Sciatic nerve (tissue), 2 donors: Measurements from ENCODE around the gene AUH. TPM values are rescaled to one million over a fixed set of nuclear protein-coding genes. Genes with fewer than 3 reads are reported as not detected.
A peak's percentile ranks its signal among the peaks of the same experiment; 100 is the strongest.
"Not testable (repeated sequence)": the region's sequence is repeated elsewhere in the genome, so short reads cannot be mapped to it uniquely, and the experiment has no call there.

Source experiments
- ATAC-seq: fragments of 200-7000 bp; cut with Tn5 transposase; one replicate; pipeline ENCODE4 v1.9.1; 2020; ENCODE audit warnings: mild to moderate bottlenecking, moderate library complexity
- DNase-seq: peaks from one replicate; pipeline ENCODE4 v3.0.0-alpha.2; 2020; ENCODE audit warnings: low spot score
- intact Hi-C: fragments of 100-400 bp; cut with DNase I; formaldehyde crosslinking; loops from one replicate; pipeline ENCODE4 v1.14.2; 2022
- total RNA-seq: library from RNA; stranded (reverse); fragmentation: NEBNext Ultra II Directional; extraction: Animal tissue kit (Norgen Biotek cat#: 25700); gene quantifications from one replicate; pipeline ENCODE4 v1.2.1, GENCODE V29; 2021
- donor health status: DM: no; HTN: no; CAD: no.
- donor health status: DM: no; HTN: no; CAD: no.

AUH gene
- total RNA-seq, 1 donor from 2014 or later, result 28.7 TPM

DNA sequence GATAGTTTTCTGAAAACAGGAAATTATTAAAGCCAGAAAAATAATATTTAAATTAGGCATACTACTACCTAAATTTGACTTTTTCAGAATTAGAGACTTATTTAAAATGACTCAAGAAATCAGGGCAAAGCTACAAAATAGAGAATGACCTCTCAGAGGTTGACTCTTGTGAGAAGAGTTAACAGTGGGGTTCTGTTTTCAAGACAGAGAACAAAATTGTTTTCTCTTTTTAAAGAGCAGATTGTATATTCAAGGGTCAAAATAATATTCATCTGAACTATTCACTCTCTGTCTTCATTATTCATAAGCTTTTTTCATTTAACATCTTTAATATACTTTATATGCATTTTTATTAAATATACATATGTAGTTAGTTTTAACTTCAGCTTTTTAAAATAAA, 21.9 kb upstream of the AUH start:
- no peak for DNase-seq
- ATAC-seq, result no peak
- intact Hi-C loops, result no loop called here

DNA sequence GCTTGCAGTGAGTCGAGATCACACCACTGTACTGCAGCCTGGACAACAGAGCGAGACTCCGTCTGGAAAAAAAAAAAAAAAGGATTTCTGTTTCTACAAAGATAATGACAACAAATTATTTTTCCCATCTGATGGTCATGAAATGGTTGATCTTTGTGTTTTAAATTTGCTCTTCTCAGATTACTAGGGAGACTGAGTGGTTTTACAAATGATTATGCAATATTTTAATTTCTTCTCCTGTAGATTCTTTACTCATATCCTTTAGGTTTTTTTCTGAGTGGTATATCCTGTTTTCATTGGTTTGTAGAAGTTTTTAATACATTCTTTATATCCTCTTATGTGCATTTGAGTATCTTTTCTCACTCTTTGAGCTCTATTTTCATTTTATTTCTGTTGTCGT, 20.6 kb upstream of the AUH start:
- DNase-seq (no peak), ATAC-seq (no peak)
- intact Hi-C loops, result no loop called here

DNA sequence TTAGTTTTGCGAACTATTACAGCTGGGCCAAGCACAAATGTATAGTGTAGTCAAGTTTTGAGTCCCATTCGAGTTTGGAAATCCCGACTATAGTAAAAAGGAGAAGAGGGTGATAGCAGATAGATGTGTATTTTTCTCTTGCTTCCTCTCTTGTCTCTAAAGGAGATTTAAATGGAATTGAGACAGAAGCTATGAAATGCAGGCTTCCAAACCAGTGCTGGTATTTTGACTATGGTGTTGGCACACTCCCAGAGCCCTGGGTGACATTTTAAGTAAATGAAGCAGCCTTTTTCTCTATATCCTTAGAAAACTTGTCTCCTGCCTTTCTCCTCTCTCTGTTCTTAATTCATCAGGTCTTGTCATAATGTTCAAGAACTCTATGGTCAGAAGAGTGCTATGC, 17.7 kb upstream of the AUH start:
- no peak for DNase-seq
- ATAC-seq, result no peak
- intact Hi-C loops, result no loop called here

DNA sequence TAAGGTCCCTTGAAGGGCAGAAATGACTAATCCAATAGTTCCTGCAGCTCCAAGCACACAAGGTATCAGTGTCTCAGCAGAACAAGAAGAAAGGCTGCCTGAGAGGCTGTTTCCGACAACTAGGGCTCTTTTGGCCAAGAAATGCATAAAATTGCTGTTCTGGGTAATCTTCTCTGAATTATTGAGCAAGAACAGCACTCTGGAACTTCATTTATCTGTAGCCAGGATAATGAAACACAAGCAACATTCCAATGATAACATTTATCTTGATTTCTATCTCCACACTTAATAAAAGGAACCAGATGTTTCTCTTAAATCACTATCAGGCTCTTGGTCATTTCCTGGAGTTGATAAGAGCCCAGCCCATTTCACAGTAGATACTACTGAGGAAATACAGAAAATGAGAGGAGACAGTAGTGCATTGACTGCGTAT, 17.0 kb upstream of the AUH start:
- intact Hi-C loops, result no loop called here
- DNase-seq (no peak), ATAC-seq (peak; percentile 92)

DNA sequence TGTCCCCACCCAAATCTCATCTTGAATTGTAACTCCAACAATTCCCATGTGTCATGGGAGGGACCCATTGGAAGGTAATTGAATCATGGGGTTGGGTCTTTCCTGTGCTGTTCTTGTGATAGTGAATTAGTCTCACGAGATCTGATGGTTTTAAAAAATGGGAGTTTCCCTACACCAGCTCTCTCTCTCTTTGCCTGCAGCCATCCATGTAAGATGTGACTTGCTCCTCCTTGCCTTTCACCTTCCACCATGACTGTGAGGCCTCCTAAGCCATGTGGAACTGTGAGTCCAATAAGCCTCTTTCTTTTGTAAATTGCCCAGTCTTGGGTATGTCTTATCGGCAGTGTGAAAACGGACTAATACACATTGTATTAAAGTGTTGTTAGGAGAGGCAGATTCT, 16.3 kb upstream of the AUH start:
- ATAC-seq, DNase-seq, intact Hi-C loops: not testable (repeated sequence)

DNA sequence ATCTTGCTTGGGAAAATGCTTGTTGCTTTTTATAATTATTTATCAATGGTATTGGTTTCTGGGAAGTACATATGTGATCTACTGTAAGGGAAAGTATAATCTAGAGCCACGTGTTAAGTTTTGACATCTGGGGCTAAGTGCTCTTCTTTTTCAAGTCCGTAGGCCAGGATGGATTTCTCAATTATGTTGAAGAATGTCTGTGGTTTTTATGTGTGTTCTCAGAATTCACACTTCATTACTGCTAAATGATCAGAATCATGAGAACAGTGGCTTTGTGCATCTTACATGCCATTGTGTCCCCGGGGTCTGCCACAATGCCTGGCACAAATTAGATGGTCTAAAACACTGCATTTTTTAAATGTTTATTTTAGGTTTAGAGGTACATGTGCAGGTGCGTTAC, 14.5 kb upstream of the AUH start:
- intact Hi-C loops, result no loop called here

DNA sequence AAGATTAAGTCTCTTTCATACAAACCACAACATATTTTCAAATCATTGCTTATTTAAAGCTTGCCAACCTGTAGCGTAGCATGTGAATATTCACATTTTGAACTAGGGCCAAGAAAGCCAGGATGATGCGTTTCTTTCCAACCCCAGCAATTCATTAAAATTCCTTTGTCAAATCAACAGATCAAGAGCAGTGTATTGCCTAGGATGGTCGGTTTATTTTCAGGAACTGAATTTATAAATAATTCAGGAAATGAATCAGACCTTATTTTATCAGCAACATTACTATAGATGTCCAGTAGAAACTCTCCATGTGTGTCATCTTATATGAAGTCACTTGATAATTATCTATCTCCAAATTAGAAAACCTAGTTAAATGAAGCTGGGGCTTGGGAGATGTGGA, 13.2 kb upstream of the AUH start:
- ATAC-seq (no peak), DNase-seq (no peak)
- intact Hi-C loops, result no loop called here

More for the DNA sequence above, 14.5 kb upstream of the AUH start:
- no peak for ATAC-seq
- no peak for DNase-seq

DNA sequence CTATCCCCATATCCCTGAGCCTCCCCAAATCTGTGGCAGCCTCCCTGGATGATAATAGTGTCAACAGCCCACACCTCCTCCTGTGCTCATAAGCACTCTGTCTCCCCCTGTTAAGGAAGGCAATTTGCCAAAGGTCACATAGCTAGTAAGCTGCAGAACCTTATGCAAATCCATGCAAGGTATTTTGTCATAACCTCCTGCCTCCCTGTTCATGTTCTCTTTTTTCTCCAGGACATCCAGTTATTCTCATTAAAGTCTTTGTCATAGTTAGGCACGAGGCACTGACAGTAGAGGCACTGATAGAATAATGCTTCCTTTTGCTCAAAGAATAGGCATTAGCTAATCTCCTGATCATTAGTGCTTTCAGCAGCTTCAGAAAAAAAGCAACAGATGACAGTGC, 10.2 kb upstream of the AUH start:
- DNase-seq, result no peak
- intact Hi-C loops, result no loop called here

DNA sequence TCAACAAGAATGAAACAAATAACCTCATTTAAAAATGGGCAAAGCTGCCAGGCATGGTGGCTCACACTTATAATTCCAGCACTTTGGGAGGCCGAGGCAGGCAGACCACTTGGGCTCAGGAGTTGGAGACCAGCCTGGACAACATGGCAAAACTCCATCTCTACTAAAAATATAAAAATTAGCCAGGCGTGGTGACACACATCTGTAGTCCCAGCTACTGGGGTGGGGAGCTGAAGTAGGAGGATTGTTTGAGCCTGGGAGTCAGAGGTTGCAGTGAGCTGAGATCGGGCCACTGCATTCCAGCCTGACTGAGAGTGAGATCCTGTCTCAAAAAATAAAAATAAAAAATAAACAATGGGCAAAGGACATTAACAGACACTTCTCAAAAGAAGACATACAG, 8.3 kb upstream of the AUH start:
- intact Hi-C loops, ATAC-seq: not testable (repeated sequence)

More for the DNA sequence above, 10.2 kb upstream of the AUH start:
- no peak for ATAC-seq

DNA sequence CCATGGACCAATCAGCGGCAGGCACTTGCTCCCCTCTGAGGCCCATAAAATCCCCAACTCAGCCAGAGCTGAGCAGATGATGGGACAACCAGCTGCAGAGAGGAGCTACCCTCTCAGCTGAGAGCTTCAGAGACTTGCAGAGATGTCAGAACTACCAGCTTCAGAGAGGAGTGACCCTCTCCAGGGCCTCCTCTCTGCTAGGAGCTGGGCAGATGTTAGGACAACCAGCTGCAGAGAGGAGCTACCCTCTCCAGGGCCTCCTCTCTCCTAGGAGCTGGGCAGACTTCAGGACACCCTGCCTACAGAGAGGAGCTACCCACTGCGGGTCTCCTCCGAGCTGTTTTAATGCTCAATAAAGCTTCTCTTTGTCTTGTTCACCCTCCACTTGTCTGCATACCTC, 3.0 kb upstream of the AUH start:
- intact Hi-C loops, result loop anchor here (10.0 kb wide), 1 partner anchor 60 kb away; the partner anchor contains the start of gene NFIL3
- ATAC-seq, result no peak
- DNase-seq, result no peak

More for the DNA sequence above, 8.3 kb upstream of the AUH start:
- not testable (repeated sequence) for DNase-seq

DNA sequence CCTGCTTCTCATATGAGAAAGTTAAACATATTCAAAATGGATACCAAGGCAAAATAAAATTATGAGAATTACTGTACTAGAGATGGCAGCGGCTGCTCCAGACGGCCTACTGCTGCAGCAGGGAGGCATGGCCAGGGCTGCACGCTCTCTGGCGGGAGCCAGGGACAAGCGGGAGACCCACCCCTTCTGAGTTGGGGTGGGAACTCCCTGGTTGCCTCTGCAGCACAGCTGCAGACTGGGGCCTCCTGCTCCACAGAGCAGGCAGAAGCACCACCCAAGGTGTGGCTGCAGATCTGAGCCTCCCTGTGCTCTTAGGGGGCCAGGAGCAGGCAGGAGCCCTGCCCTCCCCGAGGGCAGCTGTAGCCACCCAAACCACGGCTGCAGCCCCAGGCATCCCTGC, 2.3 kb upstream of the AUH start:
- no peak for DNase-seq
- ATAC-seq, result no peak
- intact Hi-C loops, result loop anchor here (10.0 kb wide), 1 partner anchor 61 kb away; the partner anchor contains the start of gene NFIL3

DNA sequence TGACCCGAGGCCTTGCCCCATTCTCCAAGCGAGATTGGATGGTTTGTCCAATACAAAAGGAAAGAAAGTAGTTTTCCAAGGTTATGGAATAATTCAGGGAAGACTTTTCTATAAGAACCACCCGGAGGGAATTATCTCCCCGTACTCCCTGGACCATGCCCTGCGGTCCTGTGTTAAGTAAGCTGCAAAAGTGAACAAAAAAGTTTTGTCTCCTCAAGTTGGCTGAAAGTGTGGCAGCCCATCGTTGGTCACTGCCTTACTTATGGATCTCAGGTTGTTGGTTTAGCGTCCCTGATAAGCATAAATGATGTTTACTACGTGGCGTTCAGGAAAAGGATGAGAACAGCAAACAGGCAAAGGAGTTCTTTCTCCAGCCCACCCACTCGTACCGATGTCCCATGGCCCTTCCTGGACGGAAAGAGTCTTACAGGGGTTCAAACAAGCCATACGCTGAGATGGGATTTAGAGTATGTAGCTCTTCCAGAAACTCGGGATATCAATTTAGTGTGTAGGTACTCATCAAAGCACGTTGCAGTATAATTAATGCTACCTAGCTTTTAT, 413 bp upstream of the AUH start:
- DNase-seq, result no peak
- no peak for ATAC-seq
- intact Hi-C loops, result loop anchor here (10.0 kb wide), 1 partner anchor 63 kb away; the partner anchor contains the start of gene NFIL3

DNA sequence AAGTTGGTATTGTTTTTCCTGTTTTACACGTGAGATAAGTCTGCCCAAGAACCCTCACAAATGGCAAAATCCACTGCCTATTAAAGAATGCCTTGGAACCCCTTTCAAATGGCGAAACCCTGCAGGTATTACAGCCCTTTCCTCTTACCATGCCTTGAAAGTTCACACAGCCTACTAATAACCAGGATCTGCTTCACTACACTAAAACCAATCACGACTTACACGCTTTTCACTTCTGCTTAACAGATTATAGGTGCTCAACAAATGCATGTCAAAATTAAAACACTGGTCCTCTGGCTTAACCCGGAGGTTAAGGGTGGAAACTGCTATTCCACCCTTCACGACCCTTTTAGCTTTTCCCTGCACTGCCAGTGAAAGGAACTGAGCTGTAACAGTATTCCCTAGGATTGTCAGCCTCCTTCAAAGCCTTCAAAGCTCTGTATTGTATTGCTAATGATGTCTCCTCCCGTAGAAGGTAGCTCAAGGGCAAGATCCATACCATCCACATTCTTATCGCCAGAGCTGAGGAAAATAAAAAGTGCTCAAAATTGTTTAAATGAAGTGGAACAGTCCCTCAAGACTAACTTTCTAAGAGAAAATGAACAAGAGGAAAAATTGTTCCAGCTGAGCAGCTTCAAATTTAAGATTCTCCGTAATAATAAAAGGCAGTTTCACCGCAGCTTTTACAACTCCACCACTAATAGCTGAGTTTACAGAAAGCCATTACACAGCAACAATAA, 997 bp downstream of the AUH start:
- ATAC-seq (no peak), DNase-seq (no peak)
- intact Hi-C loops, result loop anchor here (10.0 kb wide), 1 partner anchor 64 kb away; the partner anchor contains the start of gene NFIL3

DNA sequence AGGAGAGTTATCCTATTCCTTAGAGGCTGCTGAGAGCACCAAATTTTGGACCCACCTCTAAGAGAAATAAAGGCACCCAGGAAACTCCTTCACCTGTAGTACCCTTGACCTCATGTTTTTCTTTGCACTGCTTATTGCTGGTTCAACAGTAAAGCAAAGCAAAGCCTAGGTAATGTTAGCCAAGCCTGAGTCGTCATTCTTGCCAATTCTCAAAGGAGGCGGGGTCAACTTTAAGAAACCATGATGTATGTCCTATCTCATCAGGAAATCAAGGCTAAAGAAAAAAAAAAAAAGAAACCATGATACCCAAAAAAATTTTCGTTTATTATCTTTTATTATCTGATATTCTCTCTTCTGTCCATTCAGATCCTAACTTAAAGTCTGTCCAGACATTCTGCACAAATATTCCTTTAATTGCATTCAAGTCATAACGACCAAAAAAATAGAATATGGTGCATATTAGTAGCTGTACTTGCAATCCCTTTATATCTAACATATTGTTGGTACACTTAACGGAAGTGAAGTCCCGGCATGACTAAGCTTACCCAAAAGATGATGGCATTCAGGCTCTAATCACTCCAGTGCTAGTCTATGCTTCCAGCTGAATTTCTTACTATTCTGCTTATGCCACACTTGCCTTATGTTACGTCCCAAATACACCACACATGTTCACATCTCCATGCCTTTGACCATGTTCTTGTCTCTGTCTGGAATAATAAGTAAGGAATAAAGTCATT, 1.8 kb downstream of the AUH start:
- ATAC-seq (no peak), DNase-seq (no peak)
- intact Hi-C loops, result loop anchor here (10.0 kb wide), 1 partner anchor 65 kb away; the partner anchor contains the start of gene NFIL3

DNA sequence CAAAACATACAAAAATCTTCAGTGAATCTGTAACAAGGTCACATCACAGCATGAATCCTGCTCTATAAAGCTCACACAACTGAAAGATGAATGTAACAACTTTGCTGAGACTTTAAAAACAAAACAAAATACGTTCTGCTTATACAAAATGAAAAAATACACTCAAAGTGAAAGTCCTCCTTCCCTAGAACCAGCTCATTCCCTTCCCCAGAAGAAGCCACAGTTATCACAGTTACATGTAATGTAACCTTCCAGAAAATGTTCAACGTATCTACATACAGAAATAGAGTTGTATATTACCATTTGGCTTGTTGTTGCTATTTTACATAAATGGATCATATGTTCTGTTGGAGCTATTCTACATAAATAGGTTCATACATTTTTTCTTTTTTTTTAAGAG, 2.6 kb downstream of the AUH start:
- intact Hi-C loops, result no loop called here
- DNase-seq (no peak), ATAC-seq (no peak)

DNA sequence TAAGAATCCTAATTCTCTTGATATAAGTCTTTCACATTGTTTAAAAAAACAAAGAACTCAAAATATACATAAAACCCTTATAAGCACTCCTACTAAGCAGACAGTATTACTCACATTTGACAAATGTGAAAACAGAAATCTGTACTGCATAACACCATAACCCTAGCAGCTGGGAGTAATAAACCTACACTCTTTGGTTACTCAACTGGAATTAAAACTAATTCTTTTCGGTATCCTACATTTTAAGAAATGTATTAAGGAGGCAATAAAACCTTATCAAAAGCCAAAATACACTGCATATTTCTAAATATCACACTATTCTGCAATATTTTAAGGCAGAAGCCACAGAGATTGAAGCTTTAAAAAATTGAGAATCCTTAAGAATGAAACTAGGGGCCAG, 6.8 kb downstream of the AUH start:
- intact Hi-C loops, result no loop called here
- DNase-seq (no peak), ATAC-seq (no peak)

DNA sequence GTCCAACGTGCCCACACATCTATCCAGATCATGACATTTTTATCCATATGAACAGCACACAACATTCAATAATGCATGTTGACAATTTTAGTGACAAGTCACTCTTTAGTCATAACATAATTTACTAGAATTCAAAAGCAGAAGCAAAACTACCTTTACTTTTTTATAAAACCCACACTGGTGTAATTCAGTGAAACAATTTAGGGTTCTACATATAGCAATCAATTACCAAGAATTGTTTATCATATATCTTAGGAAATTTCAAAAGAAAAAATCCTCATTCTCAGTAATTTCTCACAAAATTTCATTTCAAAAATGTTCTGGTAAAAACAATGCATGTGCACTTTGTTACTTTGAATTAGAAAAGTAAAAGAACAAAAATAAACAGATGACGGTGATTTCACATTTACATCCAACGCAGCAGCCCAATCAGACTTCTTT, 12.6 kb downstream of the AUH start:
- ATAC-seq (no peak), DNase-seq (no peak)
- intact Hi-C loops, result no loop called here

DNA sequence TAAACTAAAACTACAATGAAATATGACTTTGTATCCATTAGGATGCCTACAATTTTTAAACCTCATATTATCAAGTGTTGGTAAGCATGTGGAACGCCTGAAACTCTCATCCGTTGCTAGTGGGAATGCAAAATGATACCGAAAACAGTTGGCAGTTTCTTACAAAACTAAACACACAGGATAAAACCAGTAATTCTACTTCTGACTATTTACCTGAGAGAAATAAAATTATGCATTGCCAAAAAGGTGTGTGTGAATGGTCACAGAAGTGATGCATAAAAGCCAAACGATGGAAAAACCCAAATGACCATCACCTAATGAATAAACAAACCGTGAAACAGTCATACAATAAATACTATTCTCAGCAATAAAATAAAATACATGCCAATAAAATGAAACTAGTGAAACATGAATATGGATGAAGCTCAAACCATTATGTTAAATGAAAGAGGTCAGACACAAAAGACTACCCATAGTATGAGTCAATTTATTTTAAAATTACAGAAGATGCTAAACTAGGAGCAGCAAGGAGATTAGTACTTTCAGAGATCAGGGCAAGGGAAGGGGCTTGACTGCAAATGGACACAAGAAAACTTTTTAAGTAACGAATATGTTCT, 13.4 kb downstream of the AUH start:
- intact Hi-C loops, result no loop called here
- no peak for DNase-seq
- ATAC-seq, result no peak

DNA sequence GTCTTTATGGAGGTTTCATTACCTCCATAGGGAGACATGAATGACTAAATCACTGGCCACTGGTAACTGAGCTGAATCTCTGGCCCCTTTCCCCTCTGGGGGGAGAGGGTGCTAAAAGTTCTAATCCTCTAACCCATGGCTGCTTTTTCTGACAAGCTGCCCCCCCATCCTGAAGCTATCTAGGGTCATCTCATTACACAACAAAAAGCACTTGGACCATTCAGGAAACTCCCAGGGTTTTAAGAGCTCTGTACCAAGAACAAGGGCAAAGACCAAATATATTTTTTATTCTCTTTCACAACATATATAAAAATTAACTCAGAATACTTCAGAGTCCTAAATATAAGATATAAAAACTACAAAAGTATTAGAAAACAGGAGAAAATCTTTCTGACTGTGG, 14.3 kb downstream of the AUH start:
- intact Hi-C loops, result no loop called here
- DNase-seq (no peak), ATAC-seq (no peak)
